SK-N-SH treated with all-trans-retinoic acid at 6 μM for 48 hours (cell line): ENCODE results near the gene SLAMF6.

Experiments used
- ARNTL ChIP-seq: fragments of 450-650 bp; formaldehyde crosslinking; IDR thresholded peaks from 2 replicates; pipeline ENCODE4 v1.5.0; 2020; ENCODE audit warnings: low read depth, mild to moderate bottlenecking, moderate library complexity, borderline replicate concordance
- BACH2 ChIP-seq: fragments of 250-450 bp; sonication (Bioruptor Pico); IDR thresholded peaks from 2 replicates; pipeline ENCODE4 v1.9.0; 2021; ENCODE audit warnings: mild to moderate bottlenecking, borderline replicate concordance
- ESRRG ChIP-seq: fragments of 250-450 bp; sonication (Bioruptor Pico); IDR thresholded peaks from 2 replicates; pipeline ENCODE4 v1.6.1; 2021; ENCODE audit warnings: mild to moderate bottlenecking
- PATZ1 ChIP-seq: fragments of 250-450 bp; sonication (Bioruptor Pico); IDR thresholded peaks from 2 replicates; pipeline ENCODE4 v1.8.0; 2020; ENCODE audit warnings: mild to moderate bottlenecking, moderate library complexity, borderline replicate concordance
- TOX ChIP-seq: fragments of 250-450 bp; sonication (Bioruptor Pico); IDR thresholded peaks from 2 replicates; pipeline ENCODE4 v1.8.0; 2021; ENCODE audit warnings: mild to moderate bottlenecking, moderate library complexity, borderline replicate concordance
- ZC3H10 ChIP-seq: fragments of 250-450 bp; sonication (Bioruptor Pico); IDR thresholded peaks from 2 replicates; pipeline ENCODE4 v1.5.1; 2021; ENCODE audit warnings: mild to moderate bottlenecking, moderate library complexity
- ZNF70 ChIP-seq: fragments of 450-650 bp; formaldehyde crosslinking; IDR thresholded peaks from 2 replicates; pipeline ENCODE4 v1.5.0; 2020; ENCODE audit warnings: mild to moderate bottlenecking, moderate library complexity
- TF ChIP-seq, protein P1 (sequence below): fragments of 250-450 bp; sonication (Bioruptor Pico); IDR thresholded peaks from 2 replicates; pipeline ENCODE4 v1.8.0; 2021; ENCODE audit warnings: low read depth, mild to moderate bottlenecking, moderate library complexity, borderline replicate concordance
- TF ChIP-seq, protein P2 (sequence below): fragments of 250-450 bp; sonication (Bioruptor Pico); IDR thresholded peaks from 2 replicates; pipeline ENCODE4 v1.5.1; 2020; ENCODE audit warnings: low read depth, mild to moderate bottlenecking, moderate library complexity

DNA sequence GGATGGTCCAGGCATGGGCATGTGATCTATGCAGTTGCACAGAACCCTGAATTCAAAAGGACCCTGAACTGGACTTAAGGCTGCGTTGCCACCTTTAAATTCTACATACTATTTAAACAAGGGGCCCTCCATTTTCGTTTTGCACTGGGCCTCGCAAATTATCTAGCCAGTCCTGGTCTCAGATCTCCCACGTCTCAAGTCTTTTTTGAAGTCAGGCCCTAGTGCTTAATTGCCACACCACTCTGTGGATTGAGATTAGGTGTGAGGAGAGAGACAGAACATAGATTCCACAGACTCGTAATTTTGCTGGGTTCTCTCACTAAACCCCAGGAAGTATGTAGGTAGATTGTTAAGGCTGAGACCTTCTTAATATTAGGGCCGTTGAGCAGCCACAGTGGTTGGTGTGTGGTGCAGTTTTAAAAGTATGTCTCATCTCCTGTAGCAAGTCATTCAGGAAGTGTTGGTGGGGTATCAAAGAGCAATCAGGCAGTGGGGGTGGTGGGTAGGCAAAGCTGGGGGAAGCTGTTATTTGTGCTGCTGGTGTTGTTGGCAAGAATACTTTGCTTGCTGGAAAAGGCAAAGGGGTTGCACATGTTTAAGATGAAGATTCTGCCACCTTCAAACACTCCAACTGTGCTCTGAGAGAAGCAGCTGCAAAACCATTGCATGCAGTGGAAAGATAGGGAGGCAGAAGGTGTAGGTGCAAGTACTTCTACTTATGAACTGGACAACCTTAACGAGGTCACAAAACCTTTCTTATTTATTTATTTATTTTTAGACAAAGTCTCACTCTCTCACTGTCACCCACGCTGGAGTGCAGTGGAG, 45.0 kb upstream of the SLAMF6 start:
- TF ChIP-seq, protein P1, sequence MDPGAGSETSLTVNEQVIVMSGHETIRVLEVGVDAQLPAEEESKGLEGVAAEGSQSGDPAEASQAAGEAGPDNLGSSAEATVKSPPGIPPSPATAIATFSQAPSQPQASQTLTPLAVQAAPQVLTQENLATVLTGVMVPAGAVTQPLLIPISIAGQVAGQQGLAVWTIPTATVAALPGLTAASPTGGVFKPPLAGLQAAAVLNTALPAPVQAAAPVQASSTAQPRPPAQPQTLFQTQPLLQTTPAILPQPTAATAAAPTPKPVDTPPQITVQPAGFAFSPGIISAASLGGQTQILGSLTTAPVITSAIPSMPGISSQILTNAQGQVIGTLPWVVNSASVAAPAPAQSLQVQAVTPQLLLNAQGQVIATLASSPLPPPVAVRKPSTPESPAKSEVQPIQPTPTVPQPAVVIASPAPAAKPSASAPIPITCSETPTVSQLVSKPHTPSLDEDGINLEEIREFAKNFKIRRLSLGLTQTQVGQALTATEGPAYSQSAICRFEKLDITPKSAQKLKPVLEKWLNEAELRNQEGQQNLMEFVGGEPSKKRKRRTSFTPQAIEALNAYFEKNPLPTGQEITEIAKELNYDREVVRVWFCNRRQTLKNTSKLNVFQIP = no peak
- TF ChIP-seq PATZ1 (no peak), ZC3H10 (no peak), BACH2 (CRISPR knock-in tag) (no peak), ESRRG (CRISPR knock-in tag) (no peak), TOX (CRISPR knock-in tag) (no peak), ARNTL (CRISPR knock-in tag) (no peak), ZNF70 (no peak)
- TF ChIP-seq, protein P2, sequence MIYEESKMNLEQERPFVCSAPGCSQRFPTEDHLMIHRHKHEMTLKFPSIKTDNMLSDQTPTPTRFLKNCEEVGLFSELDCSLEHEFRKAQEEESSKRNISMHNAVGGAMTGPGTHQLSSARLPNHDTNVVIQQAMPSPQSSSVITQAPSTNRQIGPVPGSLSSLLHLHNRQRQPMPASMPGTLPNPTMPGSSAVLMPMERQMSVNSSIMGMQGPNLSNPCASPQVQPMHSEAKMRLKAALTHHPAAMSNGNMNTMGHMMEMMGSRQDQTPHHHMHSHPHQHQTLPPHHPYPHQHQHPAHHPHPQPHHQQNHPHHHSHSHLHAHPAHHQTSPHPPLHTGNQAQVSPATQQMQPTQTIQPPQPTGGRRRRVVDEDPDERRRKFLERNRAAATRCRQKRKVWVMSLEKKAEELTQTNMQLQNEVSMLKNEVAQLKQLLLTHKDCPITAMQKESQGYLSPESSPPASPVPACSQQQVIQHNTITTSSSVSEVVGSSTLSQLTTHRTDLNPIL (CRISPR knock-in tag) = no peak
